C4-2B (cell line): Measurements from ENCODE around the gene SLC24A4.

Experiments used
- ZFX ChIP-seq: fragments of 450-650 bp; IDR thresholded peaks from 2 replicates; pipeline ENCODE4 v1.6.1; 2017
- TF ChIP-seq, protein P1 (sequence below): fragments of 450-650 bp; conservative IDR thresholded peaks from 2 replicates; pipeline ENCODE4 v1.5.1; 2017; ENCODE audit warnings: mild to moderate bottlenecking

GRCh38 chr14:92413379-92413778 lies 90.4 kb downstream of the SLC24A4 start:
- TF ChIP-seq, protein P1, sequence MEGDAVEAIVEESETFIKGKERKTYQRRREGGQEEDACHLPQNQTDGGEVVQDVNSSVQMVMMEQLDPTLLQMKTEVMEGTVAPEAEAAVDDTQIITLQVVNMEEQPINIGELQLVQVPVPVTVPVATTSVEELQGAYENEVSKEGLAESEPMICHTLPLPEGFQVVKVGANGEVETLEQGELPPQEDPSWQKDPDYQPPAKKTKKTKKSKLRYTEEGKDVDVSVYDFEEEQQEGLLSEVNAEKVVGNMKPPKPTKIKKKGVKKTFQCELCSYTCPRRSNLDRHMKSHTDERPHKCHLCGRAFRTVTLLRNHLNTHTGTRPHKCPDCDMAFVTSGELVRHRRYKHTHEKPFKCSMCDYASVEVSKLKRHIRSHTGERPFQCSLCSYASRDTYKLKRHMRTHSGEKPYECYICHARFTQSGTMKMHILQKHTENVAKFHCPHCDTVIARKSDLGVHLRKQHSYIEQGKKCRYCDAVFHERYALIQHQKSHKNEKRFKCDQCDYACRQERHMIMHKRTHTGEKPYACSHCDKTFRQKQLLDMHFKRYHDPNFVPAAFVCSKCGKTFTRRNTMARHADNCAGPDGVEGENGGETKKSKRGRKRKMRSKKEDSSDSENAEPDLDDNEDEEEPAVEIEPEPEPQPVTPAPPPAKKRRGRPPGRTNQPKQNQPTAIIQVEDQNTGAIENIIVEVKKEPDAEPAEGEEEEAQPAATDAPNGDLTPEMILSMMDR, result no peak
- TF ChIP-seq ZFX, result no peak
